GM19452 (cell line): Measurements from ENCODE around the gene NRL.
A peak's percentile ranks its signal among the peaks of the same experiment; 100 is the strongest.
"Not testable (repeated sequence)": the region's sequence is repeated elsewhere in the genome, so short reads cannot be mapped to it uniquely, and the experiment has no call there.

Source experiments
- ATAC-seq: cut with Tn5 transposase; IDR thresholded peaks from one replicate; pipeline ENCODE4 v1.9.1; 2021; ENCODE audit not compliant: unreplicated experiment

NRL gene

DNA sequence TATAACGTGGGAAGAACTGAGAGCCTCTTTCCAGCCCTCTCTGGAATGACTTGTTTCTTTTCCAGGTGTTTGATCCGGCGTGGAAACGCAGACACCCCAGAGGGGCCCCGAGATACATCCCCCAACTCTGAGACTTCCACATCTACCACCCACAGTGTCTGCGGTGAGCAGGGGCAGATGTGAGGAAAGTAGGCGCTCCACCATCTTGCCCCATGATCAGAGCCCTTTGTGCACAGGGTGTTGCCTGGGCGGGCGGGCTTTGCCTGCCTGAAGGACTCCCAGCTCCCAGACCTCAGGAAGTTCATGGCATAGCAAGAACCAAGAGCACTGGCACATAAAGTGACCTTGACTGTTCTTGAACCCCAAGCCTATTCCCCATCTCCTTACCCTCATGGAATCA, 60.1 kb downstream of the NRL start:
- no peak for ATAC-seq

DNA sequence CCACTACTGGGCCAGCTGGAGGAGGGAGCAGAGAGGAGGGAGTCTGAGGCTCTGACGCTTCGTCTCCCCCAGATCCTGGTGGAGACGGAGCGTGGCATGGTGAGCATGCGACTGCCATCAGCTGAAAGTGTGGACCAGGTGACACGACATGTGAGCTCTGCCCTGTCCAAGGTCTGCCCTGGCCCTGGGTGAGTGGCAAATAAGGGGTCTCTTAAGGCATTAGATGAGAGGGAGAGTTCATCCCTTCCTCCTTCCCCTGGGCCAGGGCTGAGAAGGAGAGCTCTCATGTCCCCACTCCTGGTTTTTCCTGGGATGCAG, 60.5 kb downstream of the NRL start:
- ATAC-seq = no peak

GRCh38 chr14:24053548-24054323, 61.0 kb downstream of the NRL start:
- no peak for ATAC-seq

GRCh38 chr14:24052656-24053547, 61.8 kb downstream of the NRL start:
- ATAC-seq = no peak

DNA sequence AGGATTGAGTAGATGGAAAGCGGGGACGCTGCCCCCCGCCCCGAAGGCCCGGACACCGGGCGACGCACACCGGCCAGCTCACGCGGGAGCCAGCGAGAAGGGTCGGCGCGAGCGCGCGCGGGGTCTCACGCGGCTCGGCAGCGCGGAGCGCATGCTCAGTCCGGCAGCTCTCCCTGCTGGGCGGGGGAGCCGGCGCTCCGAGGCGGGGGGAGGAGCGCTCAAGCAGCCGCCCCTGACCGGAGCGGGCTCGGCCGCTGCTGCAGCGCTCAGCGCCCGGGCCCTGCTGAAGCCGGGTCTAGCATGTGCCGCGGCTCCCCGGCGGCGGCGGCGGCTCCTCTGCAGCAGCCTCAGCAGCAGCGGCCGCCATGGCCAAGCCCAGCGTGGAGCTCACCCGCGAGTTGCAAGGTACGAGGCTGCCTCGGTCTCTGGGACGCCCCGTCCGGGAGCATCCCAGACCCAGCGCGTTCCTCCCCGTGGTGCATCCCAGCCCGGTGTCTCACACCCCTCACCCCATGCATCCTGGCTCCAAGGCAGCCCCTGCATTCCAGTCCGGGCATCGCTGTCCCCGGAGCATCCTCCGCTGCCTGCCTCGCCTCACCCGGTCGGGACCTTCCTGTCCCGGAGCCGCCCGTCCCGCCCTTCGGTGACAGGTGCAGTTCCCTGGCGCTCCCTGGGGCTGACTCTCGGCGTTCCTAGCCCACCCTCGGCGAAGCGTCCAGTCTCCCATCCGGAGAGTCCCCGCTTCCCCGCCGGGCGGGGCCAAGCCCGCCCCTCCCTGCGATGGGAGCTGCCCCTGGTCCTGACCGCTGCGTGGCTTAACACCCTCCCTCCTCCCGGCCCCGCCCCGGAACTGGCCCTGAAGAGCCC, 62.7 kb downstream of the NRL start, which contains the start of gene CARMIL3:
TSS of gene CARMIL3 (plus strand) at position 221 of the 867 bp plus-strand sequence. CDS start at position 366, 145 bp downstream.
- ATAC-seq = peak; percentile 73

GRCh38 chr14:24051176-24051788, 63.5 kb downstream of the NRL start:
- peak; percentile 10 for ATAC-seq

DNA sequence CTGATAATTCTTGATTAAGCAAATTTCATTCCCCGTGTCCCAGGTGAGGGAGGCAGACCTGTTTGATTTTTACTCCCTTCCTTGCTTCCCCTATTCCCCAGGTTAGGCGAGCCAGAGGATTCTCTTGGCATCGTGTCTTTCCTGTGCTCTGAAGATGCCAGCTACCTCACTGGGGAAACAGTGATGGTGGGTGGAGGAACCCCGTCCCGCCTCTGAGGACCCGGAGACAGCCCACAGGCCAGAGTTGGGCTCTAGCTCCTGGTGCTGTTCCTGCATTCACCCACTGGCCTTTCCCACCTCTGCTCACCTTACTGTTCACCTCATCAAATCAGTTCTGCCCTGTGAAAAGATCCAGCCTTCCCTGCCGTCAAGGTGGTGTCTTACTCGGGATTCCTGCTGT, 64.0 kb downstream of the NRL start:
- ATAC-seq = not testable (repeated sequence)

GRCh38 chr14:24049002-24049401, 65.7 kb downstream of the NRL start:
- not testable (repeated sequence) for ATAC-seq

DNA sequence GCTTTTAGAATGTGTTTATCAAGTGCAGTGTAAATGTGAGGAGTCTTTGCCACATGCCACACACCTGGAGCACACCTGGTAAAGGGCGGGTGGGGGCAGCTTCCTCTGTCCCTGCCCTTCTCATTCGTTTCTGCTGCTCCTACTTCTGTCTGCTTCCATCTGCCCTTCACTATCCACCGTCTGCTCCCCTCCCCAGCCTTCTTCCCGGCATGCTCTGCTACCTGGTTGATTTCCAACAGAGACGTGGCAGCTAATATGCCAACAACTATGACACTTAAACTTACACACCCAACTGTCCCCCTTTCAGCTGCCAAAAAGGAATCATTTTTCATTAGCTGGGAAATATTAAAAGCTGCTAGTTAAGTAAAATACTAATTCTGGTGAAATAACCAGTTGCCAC, 72.0 kb downstream of the NRL start:
- ATAC-seq = no peak

DNA sequence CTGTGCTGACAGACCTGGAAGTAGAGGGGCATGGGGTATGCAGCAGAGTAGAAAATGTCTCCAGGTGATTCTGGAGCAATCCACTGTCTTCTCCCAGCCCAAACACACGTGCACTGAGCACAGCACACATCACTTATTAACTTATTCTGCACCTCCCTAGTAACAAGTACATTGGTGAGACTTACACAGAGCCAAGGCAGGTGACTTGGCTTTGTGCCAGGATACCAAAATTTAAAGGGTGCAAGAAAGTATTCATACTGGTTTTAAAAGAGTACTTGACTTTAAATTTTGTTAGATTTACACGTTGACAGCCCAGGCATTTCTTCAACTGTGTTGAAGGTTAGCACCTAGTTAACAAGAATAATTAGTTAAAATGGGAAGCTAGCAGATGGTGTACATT, 74.1 kb downstream of the NRL start:
- no peak for ATAC-seq

DNA sequence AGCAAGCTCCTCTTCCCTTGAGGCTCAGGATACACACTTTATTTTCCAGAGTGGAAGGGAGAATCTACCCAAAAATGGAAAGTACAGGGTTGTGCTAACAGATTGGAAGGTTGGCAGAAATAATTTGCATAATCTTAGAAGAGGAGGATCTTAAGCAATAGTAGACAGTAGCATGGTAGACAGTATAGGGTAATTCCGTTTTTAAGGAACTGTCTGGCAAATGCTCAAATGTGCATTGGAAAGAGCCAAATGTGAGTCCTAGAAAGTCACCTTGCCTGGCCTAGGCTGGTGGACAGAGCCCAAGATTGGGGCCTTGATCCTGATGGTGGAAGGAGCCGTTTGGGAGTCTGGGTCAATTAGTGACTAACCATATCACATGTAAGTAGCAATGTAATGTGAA, 76.1 kb downstream of the NRL start:
- no peak for ATAC-seq

DNA sequence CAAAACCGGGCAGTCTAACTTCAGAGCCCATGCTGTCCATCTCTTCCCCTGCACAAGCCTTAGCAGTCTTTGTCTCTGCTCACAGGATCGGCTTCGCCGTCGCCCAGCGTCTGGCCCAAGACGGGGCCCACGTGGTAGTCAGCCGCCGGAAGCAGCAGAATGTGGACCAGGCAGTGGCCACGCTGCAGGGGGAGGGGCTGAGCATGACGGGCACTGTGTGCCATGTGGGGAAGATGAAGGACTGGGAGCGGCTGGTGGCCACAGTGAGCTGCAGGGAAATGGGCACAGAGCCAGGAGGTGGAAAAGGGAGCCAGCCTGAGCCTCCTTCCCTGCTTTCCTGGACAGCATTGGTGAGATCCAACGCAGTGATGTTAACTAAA, 77.1 kb downstream of the NRL start:
- no peak for ATAC-seq

DNA sequence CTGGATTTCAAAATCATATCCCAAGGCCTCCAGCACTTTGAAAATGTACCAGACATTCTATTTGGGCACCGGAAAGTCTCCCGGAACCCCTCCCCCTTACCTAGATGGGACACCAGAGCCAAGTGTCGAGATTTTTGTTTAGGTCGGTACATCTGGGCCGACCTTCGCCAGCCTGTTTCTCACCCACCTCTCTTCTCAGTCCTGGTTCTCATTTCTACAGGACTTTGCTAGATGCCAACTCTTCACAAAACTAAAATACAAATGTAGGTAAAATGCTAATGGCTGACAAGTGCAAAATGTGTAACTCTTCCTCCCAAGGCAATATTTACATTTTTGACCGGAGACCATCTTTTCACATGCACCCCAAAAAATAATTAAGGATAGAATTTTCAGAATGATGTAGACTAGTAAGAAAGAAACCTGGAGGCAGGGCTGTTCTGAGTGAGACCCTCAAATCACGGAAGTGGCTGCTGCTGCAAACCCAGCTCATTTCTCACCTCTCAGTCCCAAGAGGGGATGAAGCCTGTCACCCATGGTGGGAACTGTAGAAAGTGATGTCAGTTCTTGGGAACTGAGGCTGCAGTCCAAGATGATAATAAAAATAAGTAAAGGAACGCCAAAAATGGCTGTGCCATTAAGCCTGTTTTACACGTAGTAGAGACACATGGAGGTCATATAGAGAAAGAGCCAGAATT, 77.6 kb downstream of the NRL start:
- ATAC-seq = peak; percentile 37

GRCh38 chr14:24036169-24036962, 78.4 kb downstream of the NRL start:
- peak; percentile 58 for ATAC-seq

- ATAC-seq = peak; percentile 14
Measured at GRCh38 chr14:24035769-24036168, 79.0 kb downstream of the NRL start.

- ATAC-seq = no peak
Measured at GRCh38 chr14:24032727-24033418, 81.9 kb downstream of the NRL start.

GRCh38 chr14:24031331-24031730, 83.4 kb downstream of the NRL start:
- not testable (repeated sequence) for ATAC-seq

- not testable (repeated sequence) for ATAC-seq
Measured at GRCh38 chr14:24029687-24030086, 85.1 kb downstream of the NRL start.
